Large intestine (tissue), 12 donors: Measurements from ENCODE around the gene STXBP6. TPM values are rescaled to one million over a fixed set of nuclear protein-coding genes. Genes with fewer than 3 reads are reported as not detected.
A peak's percentile ranks its signal among the peaks of the same experiment; 100 is the strongest.

Experiments used
- DNase-seq, 2 donors: peaks; one replicate each; pipeline versions ENCODE4 v3.0.0 to v3.0.0-alpha.2; 2013
- H3K27ac ChIP-seq: one replicate; pipeline ENCODE4 v1.5.1; 2013; ENCODE audit warnings: low read length
- H3K27me3 ChIP-seq: 2 replicates; pipeline ENCODE4 v1.6.1; 2013; ENCODE audit warnings: low read length; ENCODE audit not compliant: control insufficient read depth, insufficient read depth
- H3K36me3 ChIP-seq: 2 replicates; pipeline ENCODE4 v1.6.1; 2013; ENCODE audit warnings: low read length; ENCODE audit not compliant: control insufficient read depth, insufficient read depth
- H3K4me1 ChIP-seq: one replicate; pipeline ENCODE4 v1.6.1; 2013; ENCODE audit warnings: low read length; ENCODE audit not compliant: control insufficient read depth, insufficient read depth
- H3K4me3 ChIP-seq: one replicate; pipeline ENCODE4 v1.5.1; 2013; ENCODE audit warnings: low read length
- H3K9me3 ChIP-seq: one replicate; pipeline ENCODE4 v1.6.1; 2013; ENCODE audit warnings: mild to moderate bottlenecking, low read depth, low read length, moderate library complexity; ENCODE audit not compliant: control insufficient read depth
- WGBS: methylation state at CpG from one replicate; pipeline ENCODE4 v1.1.5; 2013; ENCODE audit warnings: low lambda C conversion rate; ENCODE audit not compliant: insufficient coverage; 5-methylcytosine and 5-hydroxymethylcytosine counted together
- long read RNA-seq, 11 donors: transcript quantifications; one replicate each; lab custom pipeline, GENCODE V29; 2026
- polyA plus RNA-seq: library from polyadenylated mRNA; unstranded; fragments of 120-200 nt; gene quantifications from one replicate; pipeline ENCODE4 v1.2.1, GENCODE V29; 2013

Gene STXBP6
- polyA plus RNA-seq: 27.8 TPM
- long read RNA-seq, donor 1, full-length matches to known transcripts: 8 of 8 reads
- long read RNA-seq, donor 1, partial matches to known transcripts: 0 of 8 reads
- long read RNA-seq, donor 1, other reads (novel, unspliced or antisense): 0 of 8 reads
- long read RNA-seq, donor 2, full-length matches to known transcripts: 9 of 9 reads
- long read RNA-seq, donor 2, partial matches to known transcripts: 0 of 9 reads
- long read RNA-seq, donor 2, other reads (novel, unspliced or antisense): 0 of 9 reads
- long read RNA-seq, donor 3: 0 reads
- long read RNA-seq, donor 4: 0 reads
- long read RNA-seq, donor 5, full-length matches to known transcripts: 5 of 5 reads
- long read RNA-seq, donor 5, partial matches to known transcripts: 0 of 5 reads
- long read RNA-seq, donor 5, other reads (novel, unspliced or antisense): 0 of 5 reads
- long read RNA-seq, donor 6, full-length matches to known transcripts: 12 of 12 reads
- long read RNA-seq, donor 6, partial matches to known transcripts: 0 of 12 reads
- long read RNA-seq, donor 6, other reads (novel, unspliced or antisense): 0 of 12 reads
- long read RNA-seq, donor 7, full-length matches to known transcripts: 4 of 4 reads
- long read RNA-seq, donor 7, partial matches to known transcripts: 0 of 4 reads
- long read RNA-seq, donor 7, other reads (novel, unspliced or antisense): 0 of 4 reads
- long read RNA-seq, donor 8, full-length matches to known transcripts: 21 of 27 reads
- long read RNA-seq, donor 8, partial matches to known transcripts: 0 of 27 reads
- long read RNA-seq, donor 8, other reads (novel, unspliced or antisense): 6 of 27 reads
- long read RNA-seq, donor 9, full-length matches to known transcripts: 14 of 14 reads
- long read RNA-seq, donor 9, partial matches to known transcripts: 0 of 14 reads
- long read RNA-seq, donor 9, other reads (novel, unspliced or antisense): 0 of 14 reads
- long read RNA-seq, donor 10, full-length matches to known transcripts: 12 of 12 reads
- long read RNA-seq, donor 10, partial matches to known transcripts: 0 of 12 reads
- long read RNA-seq, donor 10, other reads (novel, unspliced or antisense): 0 of 12 reads
- long read RNA-seq, donor 11, full-length matches to known transcripts: 5 of 5 reads
- long read RNA-seq, donor 11, partial matches to known transcripts: 0 of 5 reads
- long read RNA-seq, donor 11, other reads (novel, unspliced or antisense): 0 of 5 reads

GRCh38 chr14:25049568-25050268, at the start of gene STXBP6:
STXBP6 (minus strand) TSS chr14:25050147; CDS start chr14:24974818, 75,329 bp downstream.
- Histone ChIP-seq H3K4me1 (peaks cover 10% of the 10 kb centered on the region), H3K4me3 (peak within 1 kb of the TSS; percentile 64), H3K9me3 (no peaks in the 10 kb centered on the region), H3K36me3 (no peaks in the 10 kb centered on the region), H3K27me3 (peaks cover 17% of the 10 kb centered on the region), H3K27ac (peak within 1 kb of the TSS; percentile 70)
- WGBS: no CpG with 5 or more reads among the region's 82 CpGs
- DNase-seq: peak; percentile 66 to 88

DNA sequence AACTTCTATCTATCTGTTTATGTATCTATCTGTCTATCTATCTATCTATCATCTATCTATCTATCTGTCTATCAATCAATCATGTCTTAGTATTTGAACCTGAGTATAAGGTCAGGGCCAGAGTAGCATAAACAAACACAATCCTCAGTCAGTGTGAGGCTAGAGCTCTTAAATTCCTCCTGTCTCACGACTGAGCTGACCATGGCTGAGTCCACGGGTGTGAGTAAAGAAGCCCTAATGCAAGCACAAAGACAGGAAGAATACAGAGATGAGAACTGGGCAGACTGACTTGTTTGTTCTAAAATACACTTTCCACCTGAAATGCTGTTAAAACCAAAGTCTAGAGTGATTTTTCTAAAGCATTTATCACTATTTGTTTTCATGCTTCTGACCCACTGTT, 47.2 kb upstream of the STXBP6 start:
- no peak overlapping the region for H3K4me3 ChIP-seq

DNA sequence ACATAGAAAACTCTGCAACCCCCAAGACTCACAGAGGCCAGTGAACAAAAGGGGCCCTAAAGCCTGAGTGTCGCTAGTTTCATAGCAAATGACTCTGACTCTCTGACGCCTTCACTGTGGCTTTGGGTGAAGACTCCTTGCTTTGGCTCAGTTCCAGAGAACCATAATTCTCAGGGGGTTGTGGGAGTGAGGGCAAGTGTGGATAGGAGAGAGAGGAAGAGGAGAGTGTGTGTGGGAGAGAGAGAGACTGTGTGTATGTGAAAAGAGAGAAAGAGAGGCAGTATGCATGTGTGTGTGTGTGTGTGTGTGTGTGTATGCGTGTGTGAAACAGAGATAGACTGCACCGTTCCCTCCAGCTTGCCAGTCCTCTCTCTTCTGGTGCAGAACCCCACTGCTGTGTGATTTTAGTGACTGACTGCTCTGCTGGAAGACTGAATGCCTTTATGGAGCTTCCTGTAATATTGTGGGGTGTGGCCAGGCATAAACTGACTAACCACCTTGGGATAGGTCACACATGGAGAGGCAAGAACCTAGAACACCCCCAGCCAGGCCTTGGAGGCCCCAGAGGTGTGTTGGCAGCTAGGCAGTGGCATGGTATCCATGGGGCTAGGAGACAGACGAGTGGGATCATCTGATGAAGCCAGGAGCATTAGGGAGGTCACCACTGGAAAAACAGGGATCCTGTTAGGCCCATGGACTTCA, 45.9 kb upstream of the STXBP6 start:
- peak; percentile 51 to 73 for DNase-seq
- no peaks in the 10 kb centered on the region for H3K36me3 ChIP-seq
- 15% methylated on average over 2 of the region's 5 CpGs for WGBS
- peaks cover 10% of the 10 kb centered on the region for H3K4me1 ChIP-seq
- no peak overlapping the region for H3K4me3 ChIP-seq
- H3K9me3 ChIP-seq: no peaks in the 10 kb centered on the region
- peak overlapping the region; percentile 38 for H3K27ac ChIP-seq
- no peaks in the 10 kb centered on the region for H3K27me3 ChIP-seq

More for the DNA sequence above, 47.2 kb upstream of the STXBP6 start:
- Histone ChIP-seq H3K9me3 (no peaks in the 10 kb centered on the region), H3K36me3 (no peaks in the 10 kb centered on the region), H3K27ac (no peak overlapping the region), H3K27me3 (no peaks in the 10 kb centered on the region), H3K4me1 (peaks cover 10% of the 10 kb centered on the region)
- no peak for DNase-seq
- WGBS: no CpG with 5 or more reads among the region's 2 CpGs

DNA sequence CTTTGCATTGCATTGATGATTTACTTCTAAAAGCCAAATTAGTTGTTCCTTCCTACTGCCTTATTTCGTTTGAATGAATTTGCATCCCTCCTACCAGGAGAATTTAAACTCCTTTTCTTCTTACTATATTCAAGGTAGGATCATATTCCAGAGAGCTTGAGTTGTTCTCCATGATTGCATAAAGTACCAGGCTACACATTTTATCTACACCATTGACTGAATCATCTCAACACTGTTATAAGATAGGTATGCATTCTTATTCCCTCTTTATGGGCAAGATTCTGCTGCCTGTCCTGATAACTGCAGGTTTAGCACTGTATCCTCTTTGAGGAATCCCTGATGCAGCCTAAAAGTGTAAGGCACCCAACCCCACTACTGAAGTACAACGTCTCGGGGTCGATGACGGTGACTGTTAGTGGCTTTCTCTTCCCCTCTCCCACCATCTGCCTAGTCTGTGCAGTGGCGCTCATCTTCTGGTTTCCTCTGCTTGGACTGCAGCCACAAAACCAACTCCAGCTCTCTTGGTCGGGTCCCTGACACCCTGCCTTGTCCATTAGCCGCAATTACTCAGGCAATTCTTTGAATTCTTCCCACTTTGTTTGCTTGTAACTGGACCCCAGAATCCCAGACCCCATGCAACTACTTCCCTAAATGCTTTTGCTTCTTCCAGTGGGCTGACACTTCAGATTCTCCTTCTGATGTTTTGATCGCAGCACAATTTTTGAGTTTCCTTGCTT, 44.4 kb upstream of the STXBP6 start:
- no peaks in the 10 kb centered on the region for H3K27me3 ChIP-seq
- H3K4me1 ChIP-seq: peaks cover 10% of the 10 kb centered on the region
- H3K9me3 ChIP-seq: no peaks in the 10 kb centered on the region
- H3K4me3 ChIP-seq: no peak overlapping the region
- DNase-seq: no peak
- H3K36me3 ChIP-seq: no peaks in the 10 kb centered on the region
- 86% methylated on average over 3 of the region's 9 CpGs for WGBS
- no peak overlapping the region for H3K27ac ChIP-seq

DNA sequence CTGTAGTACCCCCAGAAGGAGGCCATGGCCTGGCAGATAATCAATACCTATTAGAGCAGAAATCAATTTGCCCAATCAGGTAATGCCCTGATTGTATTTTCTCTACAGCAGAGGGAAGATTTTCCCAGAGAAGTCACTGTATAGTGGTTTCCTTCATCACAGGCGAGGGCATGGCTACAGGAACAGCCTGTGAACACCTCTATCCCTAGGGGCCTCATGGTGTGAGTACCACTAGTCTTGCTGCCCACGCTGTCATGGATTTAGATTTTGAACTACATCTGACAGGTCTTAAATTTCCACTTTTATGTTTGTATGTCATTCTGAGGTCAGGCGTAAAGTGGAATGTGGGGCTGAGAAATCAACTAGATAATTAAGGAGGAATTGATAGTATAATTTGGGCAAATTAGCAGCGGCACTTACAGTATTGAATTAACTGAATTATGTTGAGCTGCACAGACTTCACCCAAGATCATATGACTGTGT, 42.4 kb upstream of the STXBP6 start:
- Histone ChIP-seq H3K27ac (no peak overlapping the region), H3K27me3 (no peaks in the 10 kb centered on the region), H3K36me3 (no peaks in the 10 kb centered on the region), H3K4me1 (peaks cover 10% of the 10 kb centered on the region), H3K4me3 (no peak overlapping the region), H3K9me3 (no peaks in the 10 kb centered on the region)
- DNase-seq: no peak
- 86% methylated on average over 1 of the region's 4 CpGs for WGBS

DNA sequence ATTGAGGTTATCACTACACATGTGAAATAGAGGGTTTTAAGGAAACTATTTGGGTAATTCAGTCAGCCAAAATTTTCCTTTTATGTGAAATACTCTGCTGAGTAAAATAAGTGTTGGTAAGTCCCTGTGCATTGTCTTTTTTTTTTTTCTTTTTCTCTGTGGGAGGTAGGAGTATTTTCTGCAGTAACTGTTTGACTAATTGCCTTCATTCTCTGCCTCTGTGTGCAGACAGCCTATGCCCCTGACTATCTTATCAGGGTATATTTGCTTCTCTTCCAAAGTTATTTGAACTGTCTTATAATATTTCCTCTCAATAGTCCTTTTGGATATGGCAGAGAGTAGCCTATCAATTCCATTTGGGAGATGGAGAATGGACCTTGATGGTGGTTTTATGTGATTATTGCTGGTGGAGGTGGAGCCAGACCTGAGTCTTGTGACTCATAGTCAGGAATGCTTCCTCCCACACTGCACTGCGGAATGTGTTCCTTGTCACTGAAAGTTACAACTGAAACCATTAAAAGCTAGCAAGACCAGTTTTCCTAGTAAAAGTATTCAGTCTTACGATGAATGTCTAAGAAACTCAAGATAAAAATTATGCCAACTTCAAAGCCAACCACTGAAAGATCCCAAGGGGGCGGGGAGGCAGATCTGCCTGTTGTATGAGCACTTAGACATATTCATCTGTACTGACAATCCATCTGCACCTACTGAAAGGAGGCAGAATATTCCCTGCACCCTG, 40.9 kb upstream of the STXBP6 start:
- Histone ChIP-seq H3K4me3 (no peak overlapping the region), H3K27ac (peak overlapping the region; percentile 74), H3K36me3 (no peaks in the 10 kb centered on the region), H3K4me1 (peaks cover 4% of the 10 kb centered on the region), H3K27me3 (no peaks in the 10 kb centered on the region), H3K9me3 (no peaks in the 10 kb centered on the region)
- WGBS: no CpG with 5 or more reads among the region's 3 CpGs
- peak; percentile 81 to 91 for DNase-seq

DNA sequence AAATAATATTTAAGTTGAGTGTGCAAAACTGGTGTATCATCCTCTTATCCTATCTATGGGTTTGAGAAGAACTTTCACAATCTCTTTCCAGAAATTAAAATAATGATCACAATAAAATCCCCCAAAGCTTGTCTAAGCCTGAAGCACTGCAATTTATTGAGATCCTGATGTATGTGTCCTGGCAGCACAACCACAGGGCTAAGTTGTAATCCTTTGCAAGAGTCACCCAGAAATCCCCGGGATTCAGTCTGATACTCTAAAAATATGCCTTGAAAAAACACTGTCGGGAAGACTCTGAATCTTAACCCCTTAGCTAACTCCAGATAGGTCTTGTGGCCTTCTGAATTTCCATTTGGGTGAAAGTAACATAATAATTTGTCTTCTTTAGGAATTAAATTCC, 40.3 kb upstream of the STXBP6 start:
- Histone ChIP-seq H3K27me3 (no peaks in the 10 kb centered on the region), H3K9me3 (no peaks in the 10 kb centered on the region), H3K36me3 (no peaks in the 10 kb centered on the region), H3K27ac (no peak overlapping the region), H3K4me3 (no peak overlapping the region), H3K4me1 (no peaks in the 10 kb centered on the region)
- WGBS: 40% methylated on average over 1 of the region's 2 CpGs
- no peak for DNase-seq

DNA sequence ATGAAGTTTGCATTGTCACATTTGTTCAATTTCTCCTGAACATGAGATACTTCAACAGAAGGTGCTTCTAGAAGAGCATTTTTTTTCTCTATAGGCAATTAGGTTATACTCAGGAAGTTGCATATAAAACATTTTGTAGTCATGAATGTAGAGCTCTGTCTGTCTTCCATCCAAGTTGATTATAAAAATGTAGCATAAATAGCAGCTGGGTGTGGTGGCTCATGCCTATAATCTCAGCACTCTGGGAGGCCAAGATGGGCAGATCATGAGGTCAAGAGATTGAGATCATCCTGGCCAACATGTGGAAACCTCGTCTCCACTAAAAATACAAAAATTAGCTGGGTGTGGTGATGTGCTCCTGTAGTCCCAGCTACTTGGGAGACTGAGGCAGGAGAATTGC, 39.5 kb upstream of the STXBP6 start:
- H3K27me3 ChIP-seq: no peaks in the 10 kb centered on the region
- no peaks in the 10 kb centered on the region for H3K4me1 ChIP-seq
- no peaks in the 10 kb centered on the region for H3K36me3 ChIP-seq
- H3K27ac ChIP-seq: no peak overlapping the region
- no peak overlapping the region for H3K4me3 ChIP-seq
- no CpG with 5 or more reads among the region's 1 CpG for WGBS
- no peaks in the 10 kb centered on the region for H3K9me3 ChIP-seq
- no peak for DNase-seq
